Measurements from ENCODE around the gene SEMA4G.

SEMA4G gene

DNA sequence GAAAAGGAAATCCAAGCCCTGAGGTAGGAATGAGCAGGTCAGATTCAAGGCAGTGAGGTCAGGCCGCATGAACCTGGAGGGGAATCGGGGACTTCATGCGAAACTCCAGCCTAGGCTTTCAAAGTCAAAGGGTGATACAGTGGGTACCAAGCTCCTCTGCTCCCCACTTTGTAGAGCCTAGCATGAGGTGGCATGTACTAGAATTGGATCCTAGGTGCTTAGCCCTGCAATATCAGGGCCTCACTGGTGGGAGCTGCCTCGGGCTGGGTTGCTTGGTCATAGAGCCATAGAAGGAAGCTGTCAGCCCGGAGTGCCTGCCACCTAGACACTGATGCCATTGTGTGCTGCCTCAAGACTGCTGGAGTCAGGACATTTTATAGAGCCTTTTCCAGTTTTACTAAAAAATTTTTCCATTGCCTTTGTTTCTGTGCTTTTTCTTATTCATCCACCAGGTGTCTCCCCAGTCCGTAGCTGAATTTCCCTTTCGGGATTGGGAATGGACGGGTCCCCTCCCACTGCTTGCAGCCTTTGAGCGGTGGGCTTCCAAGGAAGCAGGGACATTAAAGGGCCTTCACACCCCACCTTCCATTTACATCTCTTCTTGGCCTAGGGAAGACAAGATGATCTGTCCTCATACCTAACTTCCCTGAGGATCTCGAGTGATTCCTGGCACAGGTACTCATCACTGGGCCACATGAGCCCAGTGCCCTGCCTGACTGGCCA is 24.8 kb downstream of the SEMA4G start:
- H3K9me3 Mint-ChIP-seq, result no peaks in the 10 kb centered on the region
- DNase-seq (no peak), ATAC-seq (no peak)
- H3K4me1 Mint-ChIP-seq, result peaks cover 35% of the 10 kb centered on the region
- peak overlapping the region; percentile 64 for H3K27ac Mint-ChIP-seq
- no peak overlapping the region for H3K4me3 Mint-ChIP-seq
- peaks cover 40% of the 10 kb centered on the region for H3K36me3 Mint-ChIP-seq (ENCODE audit: low read depth)
- no peaks in the 10 kb centered on the region for H3K27me3 Mint-ChIP-seq

GRCh38 chr10:100995181-100995580 is 25.9 kb downstream of the SEMA4G start:
- no peak overlapping the region for H3K27ac Mint-ChIP-seq
- H3K4me1 Mint-ChIP-seq, result peaks cover 29% of the 10 kb centered on the region
- DNase-seq (no peak), ATAC-seq (no peak)
- H3K9me3 Mint-ChIP-seq, result no peaks in the 10 kb centered on the region
- H3K27me3 Mint-ChIP-seq, result no peaks in the 10 kb centered on the region
- H3K36me3 Mint-ChIP-seq (ENCODE audit: low read depth), result peaks cover 32% of the 10 kb centered on the region
- no peak overlapping the region for H3K4me3 Mint-ChIP-seq

- H3K27ac Mint-ChIP-seq, result peak overlapping the region; percentile 94
- H3K9me3 Mint-ChIP-seq, result no peaks in the 10 kb centered on the region
- peaks cover 26% of the 10 kb centered on the region for H3K4me1 Mint-ChIP-seq
- peaks cover 18% of the 10 kb centered on the region for H3K36me3 Mint-ChIP-seq (ENCODE audit: low read depth)
- ATAC-seq, result peak; percentile 15
- H3K27me3 Mint-ChIP-seq, result no peaks in the 10 kb centered on the region
- peak; percentile 55 for DNase-seq
- H3K4me3 Mint-ChIP-seq, result peak overlapping the region; percentile 86
Observed at GRCh38 chr10:100996678-100997359, 27.5 kb downstream of the SEMA4G start.

GRCh38 chr10:100997360-100998182 is 28.3 kb downstream of the SEMA4G start:
- ATAC-seq (peak; percentile 56), DNase-seq (peak; percentile 84)
- peaks cover 16% of the 10 kb centered on the region for H3K36me3 Mint-ChIP-seq (ENCODE audit: low read depth)

DNA sequence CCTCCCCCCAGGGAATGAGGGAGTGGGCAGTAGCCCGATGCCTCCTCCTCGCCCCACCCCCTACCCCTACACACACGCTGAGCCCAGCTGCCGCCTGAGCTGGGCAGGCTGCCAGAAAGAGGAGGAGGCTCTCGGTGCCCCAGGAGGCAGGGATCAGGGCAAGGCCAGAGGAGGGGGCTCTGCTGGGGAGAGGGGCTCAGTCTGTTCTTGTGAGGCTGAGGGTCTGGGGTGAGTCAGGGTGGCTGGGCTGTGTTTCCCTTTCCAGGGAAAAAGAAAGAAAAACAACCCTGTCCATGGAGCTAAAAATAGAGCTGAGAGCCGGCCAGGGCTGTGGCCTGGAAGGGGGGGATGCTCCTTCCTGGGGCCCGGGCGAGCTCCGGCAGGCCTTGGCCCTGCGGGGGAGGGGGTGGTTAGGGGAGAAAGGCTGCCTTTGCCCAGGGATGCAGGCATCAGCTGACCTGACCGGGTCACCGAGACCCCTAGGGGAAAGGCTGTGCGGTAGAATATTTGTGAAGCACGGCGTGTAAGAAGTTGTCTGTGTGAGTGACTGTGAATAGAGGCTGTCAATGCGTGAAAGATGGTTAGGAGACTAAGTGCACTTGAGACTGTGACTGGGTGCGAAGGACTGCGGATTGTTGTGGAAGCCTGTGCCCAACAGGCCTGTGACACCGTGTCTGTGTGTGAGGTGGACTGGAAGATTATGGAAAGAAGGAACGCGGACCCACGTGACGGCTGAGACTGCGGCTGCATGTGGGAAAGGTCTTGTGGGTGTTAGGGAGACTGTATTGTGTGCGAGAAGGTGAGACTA is 29.1 kb downstream of the SEMA4G start:
- peak overlapping the region; percentile 86 for H3K4me3 Mint-ChIP-seq

More at GRCh38 chr10:100997360-100998182, 28.3 kb downstream of the SEMA4G start:
- peaks cover 26% of the 10 kb centered on the region for H3K4me1 Mint-ChIP-seq
- H3K27me3 Mint-ChIP-seq, result no peaks in the 10 kb centered on the region
- no peaks in the 10 kb centered on the region for H3K9me3 Mint-ChIP-seq
- H3K27ac Mint-ChIP-seq, result peak overlapping the region; percentile 94
- peak overlapping the region; percentile 86 for H3K4me3 Mint-ChIP-seq

DNA sequence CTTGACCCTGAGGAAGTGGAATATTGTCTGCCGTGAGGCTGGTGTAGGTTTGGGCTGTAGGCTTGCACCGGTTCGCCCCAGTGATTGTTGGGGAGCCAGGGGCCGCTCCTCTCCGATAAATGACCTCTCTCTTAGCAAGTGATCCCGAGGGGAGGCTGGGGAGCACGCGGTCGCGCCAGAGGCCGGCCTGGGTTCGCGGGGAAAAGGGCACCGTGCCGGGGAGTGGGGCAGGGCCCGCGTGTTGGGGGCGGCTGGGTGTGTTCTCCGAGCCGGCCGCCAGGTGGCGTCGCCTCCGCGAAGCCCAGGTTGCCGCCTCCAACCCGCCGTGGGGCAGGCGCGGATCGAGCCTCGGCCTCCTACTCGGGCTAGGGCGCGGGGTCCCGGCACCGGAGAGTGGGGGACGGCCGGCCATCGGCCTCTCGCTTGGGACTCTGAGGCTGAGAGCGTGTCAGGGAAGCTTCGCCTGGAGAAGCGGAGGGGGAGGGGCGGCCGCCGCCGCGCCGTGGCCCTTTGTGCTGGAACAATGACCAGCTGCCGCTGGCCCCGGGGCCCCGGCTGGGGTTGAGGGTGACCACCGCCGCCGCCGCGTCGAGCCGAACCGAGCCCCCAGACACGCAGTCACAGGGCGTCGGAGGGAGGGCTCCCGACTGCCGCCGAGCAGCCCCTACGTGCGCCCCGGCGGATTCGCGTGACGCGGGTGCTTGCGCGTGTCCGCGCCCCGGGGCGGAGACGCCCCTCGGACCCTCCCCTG is 29.9 kb downstream of the SEMA4G start:
- H3K27ac Mint-ChIP-seq, result peak overlapping the region; percentile 94
- DNase-seq, result peak; percentile 83
- ATAC-seq, result peak; percentile 58
- peaks cover 26% of the 10 kb centered on the region for H3K4me1 Mint-ChIP-seq
- H3K36me3 Mint-ChIP-seq (ENCODE audit: low read depth), result peaks cover 7% of the 10 kb centered on the region
- H3K4me3 Mint-ChIP-seq, result peak overlapping the region; percentile 86
- H3K9me3 Mint-ChIP-seq, result no peaks in the 10 kb centered on the region
- H3K27me3 Mint-ChIP-seq, result no peaks in the 10 kb centered on the region

More for the DNA sequence above, 29.1 kb downstream of the SEMA4G start:
- ATAC-seq (peak; percentile 25), DNase-seq (peak; percentile 75)
- no peaks in the 10 kb centered on the region for H3K9me3 Mint-ChIP-seq
- H3K27me3 Mint-ChIP-seq, result no peaks in the 10 kb centered on the region
- H3K4me1 Mint-ChIP-seq, result peaks cover 26% of the 10 kb centered on the region
- peaks cover 12% of the 10 kb centered on the region for H3K36me3 Mint-ChIP-seq (ENCODE audit: low read depth)
- H3K27ac Mint-ChIP-seq, result peak overlapping the region; percentile 94

- Mint-ChIP-seq H3K27ac (peak within 1 kb of the TSS; percentile 94), H3K4me3 (peak within 1 kb of the TSS; percentile 86), H3K9me3 (no peaks in the 10 kb centered on the region), H3K36me3 (ENCODE audit: low read depth) (peaks cover 1% of the 10 kb centered on the region), H3K27me3 (no peaks in the 10 kb centered on the region), H3K4me1 (peaks cover 26% of the 10 kb centered on the region)
- ATAC-seq (no peak), DNase-seq (no peak)
Observed at GRCh38 chr10:100999742-101000126, 30.4 kb downstream of the SEMA4G start, which contains the start of gene LZTS2. Gene LZTS2, plus strand, starts transcription at chr10:100999808. Its CDS starts 2,731 bp downstream, at chr10:101002539.

- Mint-ChIP-seq H3K9me3 (no peaks in the 10 kb centered on the region), H3K36me3 (ENCODE audit: low read depth) (no peaks in the 10 kb centered on the region), H3K4me1 (peaks cover 26% of the 10 kb centered on the region), H3K4me3 (peak overlapping the region; percentile 70), H3K27ac (no peak overlapping the region), H3K27me3 (no peaks in the 10 kb centered on the region)
- DNase-seq (no peak), ATAC-seq (no peak)
Observed at GRCh38 chr10:101000127-101000914, 31.0 kb downstream of the SEMA4G start.

DNA sequence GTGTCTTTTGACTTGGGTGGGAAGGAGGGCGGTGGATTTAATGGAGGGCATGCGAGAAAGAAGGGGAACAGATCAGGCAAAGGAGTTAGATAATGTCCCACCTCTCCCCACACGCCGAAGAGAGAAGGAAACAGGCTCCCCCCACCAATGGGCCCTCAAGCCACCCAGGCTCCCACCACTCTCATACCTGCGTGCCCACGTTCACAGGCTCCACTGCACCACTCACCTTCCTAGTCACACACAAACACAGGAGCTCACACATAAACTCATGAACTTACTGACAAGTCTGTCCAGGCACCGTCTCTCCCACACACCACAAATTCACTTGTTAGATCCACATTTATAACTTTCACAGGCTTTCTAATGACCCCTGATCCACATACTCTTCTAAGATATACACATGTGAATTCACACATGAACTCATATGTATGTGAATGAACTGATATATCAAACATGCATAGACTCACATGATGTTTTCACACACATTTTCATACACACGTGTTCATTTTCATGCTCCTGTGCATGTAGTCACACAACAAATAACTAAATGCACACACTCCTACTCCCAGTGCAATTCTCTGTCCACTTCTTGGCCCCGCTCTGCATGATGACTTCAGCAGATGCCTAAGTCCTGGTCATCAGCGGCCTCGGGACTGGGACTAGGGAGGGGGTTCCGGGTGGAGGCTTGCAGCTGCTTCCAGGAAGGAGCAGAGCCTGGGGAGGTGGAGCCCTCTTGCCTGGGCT is 31.8 kb downstream of the SEMA4G start:
- Mint-ChIP-seq H3K27ac (peak overlapping the region; percentile 63), H3K27me3 (no peaks in the 10 kb centered on the region), H3K4me1 (peaks cover 24% of the 10 kb centered on the region), H3K9me3 (no peaks in the 10 kb centered on the region), H3K4me3 (peak overlapping the region; percentile 50), H3K36me3 (ENCODE audit: low read depth) (no peaks in the 10 kb centered on the region)
- ATAC-seq, result no peak
- DNase-seq, result no peak

DNA sequence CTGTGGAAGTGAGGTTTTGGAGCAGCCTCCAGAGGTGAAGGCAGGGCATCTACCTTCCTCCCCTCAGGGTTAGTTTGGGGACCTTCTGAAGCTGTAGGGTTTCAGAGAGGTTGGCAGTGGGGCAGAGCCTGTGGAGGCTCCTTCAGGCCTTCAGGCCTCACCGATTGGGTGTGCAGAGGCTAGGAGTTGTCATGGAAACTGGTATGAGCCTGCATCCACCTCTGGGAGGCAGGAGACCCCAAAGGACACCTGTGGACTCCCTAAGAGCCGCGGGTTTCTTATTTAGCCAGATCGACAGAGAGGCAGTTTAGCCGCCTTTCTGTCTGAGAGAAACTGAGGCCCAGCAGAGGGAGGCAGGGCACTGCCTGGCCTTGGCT is 32.3 kb downstream of the SEMA4G start:
- H3K36me3 Mint-ChIP-seq (ENCODE audit: low read depth), result no peaks in the 10 kb centered on the region
- no peaks in the 10 kb centered on the region for H3K27me3 Mint-ChIP-seq
- ATAC-seq (no peak), DNase-seq (no peak)
- H3K4me3 Mint-ChIP-seq, result no peak overlapping the region
- no peak overlapping the region for H3K27ac Mint-ChIP-seq
- H3K9me3 Mint-ChIP-seq, result no peaks in the 10 kb centered on the region
- H3K4me1 Mint-ChIP-seq, result peaks cover 19% of the 10 kb centered on the region

DNA sequence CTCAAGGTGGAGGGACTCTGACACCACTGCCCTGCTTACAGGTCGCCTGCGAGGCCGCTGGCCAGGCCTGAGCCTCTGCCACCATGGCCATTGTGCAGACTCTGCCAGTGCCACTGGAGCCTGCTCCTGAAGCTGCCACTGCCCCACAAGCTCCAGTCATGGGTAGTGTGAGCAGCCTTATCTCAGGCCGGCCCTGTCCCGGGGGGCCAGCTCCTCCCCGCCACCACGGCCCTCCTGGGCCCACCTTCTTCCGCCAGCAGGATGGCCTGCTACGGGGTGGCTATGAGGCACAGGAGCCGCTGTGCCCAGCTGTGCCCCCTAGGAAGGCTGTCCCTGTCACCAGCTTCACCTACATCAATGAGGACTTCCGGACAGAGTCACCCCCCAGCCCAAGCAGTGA is 33.2 kb downstream of the SEMA4G start:
- H3K36me3 Mint-ChIP-seq (ENCODE audit: low read depth), result no peaks in the 10 kb centered on the region
- H3K27me3 Mint-ChIP-seq, result no peaks in the 10 kb centered on the region
- DNase-seq (no peak), ATAC-seq (no peak)
- no peak overlapping the region for H3K4me3 Mint-ChIP-seq
- peaks cover 16% of the 10 kb centered on the region for H3K4me1 Mint-ChIP-seq
- no peaks in the 10 kb centered on the region for H3K9me3 Mint-ChIP-seq
- no peak overlapping the region for H3K27ac Mint-ChIP-seq

DNA sequence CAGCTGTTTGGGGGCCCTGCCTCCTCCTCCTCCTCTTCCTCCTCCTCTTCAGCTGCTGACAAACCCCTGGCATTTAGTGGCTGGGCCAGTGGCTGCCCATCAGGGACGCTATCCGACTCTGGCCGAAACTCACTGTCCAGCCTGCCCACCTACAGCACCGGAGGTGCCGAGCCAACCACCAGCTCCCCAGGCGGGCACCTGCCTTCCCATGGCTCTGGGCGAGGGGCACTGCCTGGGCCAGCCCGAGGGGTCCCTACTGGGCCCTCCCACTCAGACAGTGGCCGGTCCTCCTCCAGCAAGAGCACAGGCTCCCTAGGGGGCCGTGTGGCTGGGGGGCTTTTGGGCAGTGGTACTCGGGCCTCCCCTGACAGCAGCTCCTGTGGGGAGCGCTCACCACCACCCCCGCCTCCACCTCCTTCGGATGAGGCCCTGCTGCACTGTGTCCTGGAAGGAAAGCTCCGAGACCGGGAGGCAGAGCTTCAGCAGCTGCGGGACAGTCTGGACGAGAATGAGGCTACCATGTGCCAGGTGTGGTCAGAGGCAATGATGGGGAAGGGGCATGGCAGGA is 34.4 kb downstream of the SEMA4G start:
- Mint-ChIP-seq H3K36me3 (ENCODE audit: low read depth) (no peaks in the 10 kb centered on the region), H3K27ac (no peak overlapping the region), H3K9me3 (no peaks in the 10 kb centered on the region), H3K4me3 (no peak overlapping the region), H3K27me3 (no peaks in the 10 kb centered on the region), H3K4me1 (peaks cover 8% of the 10 kb centered on the region)
- DNase-seq (no peak), ATAC-seq (no peak)
